NCI-H446 treated with DMSO at 0.1 percent for 48 hours (cell line): Measurements from ENCODE around the gene CLN3.
"Not testable (repeated sequence)": the region's sequence is repeated elsewhere in the genome, so short reads cannot be mapped to it uniquely, and the experiment has no call there.

ENCODE experiments used
- DNase-seq: peaks from one replicate; lab custom pipeline; 2025; lab: John Stamatoyannopoulos, UW

Gene CLN3

DNA sequence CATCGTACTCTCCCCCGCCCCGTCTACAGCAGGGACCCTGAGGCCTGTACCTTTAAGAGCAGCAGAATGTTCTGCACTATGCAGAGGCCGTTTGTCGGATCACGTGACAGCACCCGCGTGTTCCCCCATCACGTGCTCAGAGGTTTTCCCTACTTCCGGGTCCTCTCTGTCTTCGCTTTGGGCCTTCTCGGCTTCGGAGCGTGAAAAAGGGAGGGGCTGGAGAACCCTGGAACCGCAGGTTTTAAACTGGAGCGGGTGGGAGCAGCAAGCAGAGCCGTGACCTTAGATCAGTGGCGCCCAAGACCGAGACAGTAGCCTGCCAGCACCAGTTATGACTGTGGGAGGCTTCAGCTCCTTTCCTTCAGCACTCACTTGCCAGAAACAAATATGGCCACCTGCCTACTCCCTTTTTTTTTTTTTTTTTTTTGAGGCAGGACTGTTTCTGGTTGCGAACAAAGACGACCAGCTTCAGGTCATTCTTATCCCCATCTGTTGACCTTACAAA lies at the start of gene CLN3:
TSS of gene CLN3 (minus strand) at position 105 of the 505 bp plus-strand sequence. CDS start 315 bp downstream, outside the sequence.
- DNase-seq, result peak; percentile 89

DNA sequence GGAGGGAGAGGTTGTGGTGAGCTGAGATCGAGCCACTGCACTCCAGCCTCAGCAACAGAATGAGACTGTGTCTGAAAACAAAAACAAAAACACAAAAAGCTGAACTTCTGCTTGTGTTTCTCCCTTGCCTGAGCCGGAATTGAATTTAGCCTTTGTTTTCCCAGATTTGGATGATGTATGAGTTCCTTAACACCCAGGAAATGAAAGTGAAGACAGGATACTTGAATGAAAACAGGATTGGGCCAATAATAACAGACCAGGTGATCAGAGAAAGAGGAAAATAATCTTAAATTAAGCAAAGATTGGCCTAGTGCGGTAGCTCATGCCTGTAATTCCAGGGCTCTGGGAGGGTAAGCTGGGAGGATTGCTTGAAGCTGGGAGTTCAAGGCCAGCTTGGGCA lies 48.5 kb upstream of the CLN3 start:
- no peak for DNase-seq

DNA sequence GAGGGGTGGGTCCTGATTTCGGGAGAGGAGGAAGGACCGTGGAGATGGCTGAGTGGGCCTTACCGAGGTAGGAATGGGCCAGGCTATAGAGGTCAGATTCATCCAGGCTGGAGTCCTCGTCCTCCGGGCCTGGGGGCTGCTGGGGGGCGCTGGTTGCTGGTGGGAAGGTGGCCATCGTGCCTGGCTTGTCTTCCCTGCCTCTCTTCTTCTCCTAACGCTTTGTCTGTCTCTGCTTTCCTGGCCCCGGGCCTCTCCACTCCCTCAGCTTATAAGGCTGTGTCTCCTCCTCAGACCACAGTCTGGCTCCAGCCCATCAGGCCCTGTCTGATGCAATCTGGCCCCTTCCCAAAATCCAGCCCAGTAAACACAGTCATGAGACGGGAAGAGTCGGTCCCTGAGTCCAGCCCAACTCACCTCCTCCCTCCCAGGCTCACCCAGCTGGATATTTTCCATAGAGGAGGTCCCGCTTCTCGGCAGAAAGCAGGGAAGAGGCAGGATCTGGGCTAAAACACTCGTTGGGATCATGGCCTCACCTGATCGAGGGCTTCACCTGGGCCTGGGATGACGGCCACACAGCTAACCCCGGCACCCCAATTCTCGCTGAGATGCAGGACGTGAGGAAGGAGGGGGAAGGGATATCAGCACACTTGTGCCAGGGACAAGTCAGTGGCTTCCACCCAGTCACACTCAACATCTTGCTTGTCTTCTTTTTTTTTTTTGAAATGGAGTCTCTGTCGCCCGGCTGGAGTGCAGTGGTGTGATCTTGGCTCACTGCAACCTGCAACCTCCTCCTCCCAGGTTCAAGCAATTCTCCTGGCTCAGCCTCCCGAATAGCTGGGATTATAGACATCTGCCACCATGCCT lies 47.1 kb upstream of the CLN3 start, which contains the start of gene NUPR1:
TSS of gene NUPR1 (minus strand) at position 242 of the 864 bp plus-strand sequence. CDS start at position 175, 67 bp downstream.
- peak; percentile 90 for DNase-seq

DNA sequence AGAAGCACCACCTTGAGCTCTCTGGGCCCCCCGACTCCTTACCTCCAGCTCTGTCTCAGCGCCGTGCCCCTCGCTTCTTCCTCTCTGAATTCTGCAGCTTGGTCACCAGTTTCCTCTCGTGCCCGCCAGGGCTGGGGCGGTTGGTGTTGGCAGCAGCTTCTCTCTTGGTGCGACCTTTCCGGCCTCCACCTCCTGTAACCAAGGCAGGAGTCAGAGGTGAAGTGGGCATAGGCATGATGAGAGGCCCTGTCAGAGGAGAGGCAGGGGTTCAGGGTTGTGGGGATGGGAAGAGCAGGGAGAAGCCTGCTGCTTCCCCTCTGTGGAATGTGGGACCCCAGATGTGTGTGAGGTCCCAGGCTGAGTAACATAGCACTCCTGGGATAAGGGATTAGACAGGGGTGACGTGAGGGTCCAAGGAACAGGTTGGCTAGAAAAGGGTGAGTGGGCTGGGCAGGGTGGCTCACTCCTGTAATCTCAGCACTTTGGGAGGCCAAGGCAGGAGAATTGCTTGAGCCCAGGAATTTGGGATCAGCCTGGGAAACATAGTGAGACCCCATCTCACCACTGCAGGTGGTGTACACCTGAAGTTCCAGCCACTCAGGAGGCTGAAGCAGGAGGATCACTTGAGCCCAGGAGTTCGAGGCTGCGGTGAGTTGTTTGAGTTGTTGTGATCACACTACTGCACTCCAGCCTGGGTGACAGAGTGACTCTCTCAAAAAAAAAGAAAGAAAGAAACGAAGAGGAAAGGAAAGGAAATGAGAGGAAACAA lies 46.3 kb upstream of the CLN3 start:
- DNase-seq, result no peak

DNA sequence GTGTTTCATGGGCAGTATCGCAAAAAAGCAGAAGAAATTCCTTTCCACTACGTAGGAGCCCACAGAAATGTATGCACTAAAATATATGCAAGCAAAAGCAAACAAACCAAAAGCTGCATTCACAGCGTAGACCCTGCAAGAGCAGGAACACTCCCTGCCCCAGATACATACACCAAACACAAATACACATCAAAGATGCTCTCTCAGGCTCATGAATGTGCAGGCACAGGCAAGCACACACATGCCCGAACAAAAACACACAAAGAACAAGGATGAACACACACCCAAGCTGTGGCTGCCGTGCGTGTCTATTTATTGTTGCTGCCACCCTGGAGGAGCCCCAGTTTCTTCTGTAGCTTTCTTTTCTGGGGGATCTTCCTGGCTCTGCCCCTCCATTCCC lies 45.2 kb upstream of the CLN3 start:
- DNase-seq, result no peak

DNA sequence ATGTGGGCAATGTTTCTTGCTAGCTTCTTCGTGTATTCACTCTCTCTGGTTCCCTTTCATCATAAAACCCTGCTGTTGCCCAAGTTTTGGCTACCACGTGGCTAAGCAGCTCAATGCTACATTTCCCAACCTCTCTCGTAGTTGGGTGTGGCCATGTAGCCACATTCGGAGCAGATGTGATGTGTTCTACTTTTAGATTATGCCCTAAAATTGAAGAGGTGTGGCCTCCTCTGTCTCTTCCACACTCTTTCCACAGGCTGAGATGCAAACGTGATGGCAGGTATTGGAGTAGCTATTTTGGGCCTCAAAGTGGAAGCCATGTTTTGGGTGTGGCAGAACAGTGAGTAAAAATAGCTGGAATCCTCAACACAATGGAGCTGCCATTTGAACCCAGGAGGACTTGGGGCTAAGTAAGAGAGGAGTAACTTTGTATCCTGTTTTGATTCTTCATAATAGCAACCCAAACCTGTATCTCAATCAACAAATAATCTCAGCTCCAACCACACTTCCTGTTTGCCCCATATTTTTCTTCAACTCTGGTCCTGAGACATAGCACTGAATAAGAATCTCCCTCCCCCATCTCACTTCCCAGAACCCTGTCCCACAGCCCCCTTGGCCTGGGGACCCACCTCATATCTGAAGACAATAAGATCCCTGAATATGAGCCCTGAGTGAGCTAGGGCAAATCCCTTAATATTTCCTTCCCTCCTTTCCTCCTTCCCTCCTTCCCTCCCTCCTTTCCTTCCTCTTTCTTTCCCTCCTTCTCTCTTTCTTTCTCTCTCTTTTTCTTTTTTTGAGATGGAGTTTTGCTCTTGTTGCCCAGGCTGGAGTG lies 42.9 kb upstream of the CLN3 start:
- DNase-seq, result no peak

DNA sequence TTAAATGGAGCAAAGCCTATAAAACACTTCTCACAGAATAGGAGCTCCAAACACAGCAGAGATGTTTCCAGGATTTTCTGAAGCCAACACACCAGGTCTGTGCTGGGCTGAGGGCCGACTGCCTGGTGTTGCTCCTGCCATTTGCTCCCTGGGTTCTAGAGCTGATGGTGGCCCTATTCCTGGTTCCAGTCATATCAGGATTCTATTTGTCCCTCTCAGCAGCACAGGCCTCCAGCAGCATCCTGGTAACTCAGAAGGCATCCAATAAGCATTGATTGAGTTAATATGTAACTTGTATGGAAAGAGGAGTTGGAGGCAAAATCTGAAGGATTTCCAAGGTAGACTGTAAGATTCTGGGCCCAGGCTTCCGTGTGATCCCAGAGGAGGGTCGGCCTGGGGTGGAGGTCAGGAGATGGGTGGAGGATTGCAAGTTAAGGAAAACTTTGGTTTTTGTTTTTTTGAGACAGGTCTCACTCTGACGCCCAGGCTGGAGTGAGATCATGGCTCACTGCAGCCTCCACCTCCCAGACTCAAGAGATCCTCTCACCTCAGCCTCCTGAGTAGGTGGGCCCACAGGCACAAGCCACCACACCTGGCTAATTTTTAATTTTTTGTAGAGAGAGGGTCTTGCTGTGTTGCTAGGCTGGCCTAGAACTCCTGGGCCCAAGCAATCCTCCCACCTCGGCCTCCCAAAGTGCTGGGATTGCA lies 41.2 kb upstream of the CLN3 start:
- DNase-seq, result no peak

DNA sequence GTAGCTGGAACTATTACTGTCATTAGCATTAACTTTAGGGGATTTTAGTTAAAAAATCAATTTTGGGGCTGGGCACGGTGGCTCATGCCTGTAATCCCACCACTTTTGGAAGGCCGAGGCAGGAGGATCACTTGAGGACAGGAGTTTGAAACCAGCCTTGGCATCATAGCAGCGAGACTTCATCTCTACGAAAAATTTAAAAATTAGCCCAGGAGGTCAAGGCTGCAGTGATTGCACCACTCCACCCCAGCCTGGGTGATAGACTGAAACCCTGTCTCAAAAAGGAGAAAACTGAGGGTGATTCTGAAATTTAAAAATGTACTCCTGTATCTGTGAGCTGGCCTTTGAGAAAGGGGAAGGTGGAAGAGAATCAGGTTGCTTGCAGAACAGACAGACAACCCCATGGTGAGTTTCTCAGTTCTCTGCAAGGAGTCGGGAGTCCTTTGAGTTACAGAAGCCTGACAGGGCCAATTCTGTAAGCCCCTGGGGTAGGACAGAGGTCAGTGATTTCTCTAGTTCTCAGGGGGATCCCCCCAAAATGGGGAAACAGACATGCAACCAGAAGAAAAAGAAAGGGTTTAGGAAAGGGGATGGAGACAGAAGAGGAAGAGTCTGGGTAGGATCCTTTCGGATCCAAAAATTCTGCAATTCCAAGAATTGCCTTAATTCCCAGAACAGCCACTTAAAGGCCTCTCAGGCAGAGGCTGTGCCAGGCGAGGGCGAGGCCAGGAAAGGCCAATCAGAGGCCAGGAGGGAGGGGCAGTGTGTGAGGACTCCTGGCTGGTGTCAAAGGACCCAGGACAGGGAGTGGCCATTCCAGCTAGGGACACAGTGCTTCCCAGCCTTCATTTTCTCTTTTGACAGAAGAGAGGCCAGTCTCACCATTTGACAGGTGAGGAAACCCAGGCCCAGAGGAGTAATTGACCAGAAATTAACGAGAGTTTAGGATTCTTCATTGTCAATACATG lies 40.2 kb upstream of the CLN3 start:
- no peak for DNase-seq

DNA sequence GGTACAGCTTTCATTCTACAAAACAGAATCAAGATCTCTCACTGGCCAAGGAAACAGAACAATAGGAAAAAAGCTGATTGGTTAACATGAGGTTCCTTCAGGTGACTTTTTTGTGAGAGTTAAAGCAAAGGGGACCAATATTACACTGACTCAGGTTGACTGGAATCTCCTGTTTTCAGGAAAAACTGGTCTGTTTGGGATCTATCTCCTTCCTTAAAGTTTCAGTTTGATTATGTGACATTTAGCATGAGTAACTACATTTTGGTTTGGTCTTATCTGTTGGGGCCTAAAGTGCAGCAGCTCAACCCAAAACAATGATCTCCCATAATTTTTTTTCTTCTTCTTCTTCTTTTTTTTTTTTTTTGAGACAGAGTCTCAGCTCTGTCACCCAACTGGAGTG lies 37.2 kb upstream of the CLN3 start:
- no peak for DNase-seq

DNA sequence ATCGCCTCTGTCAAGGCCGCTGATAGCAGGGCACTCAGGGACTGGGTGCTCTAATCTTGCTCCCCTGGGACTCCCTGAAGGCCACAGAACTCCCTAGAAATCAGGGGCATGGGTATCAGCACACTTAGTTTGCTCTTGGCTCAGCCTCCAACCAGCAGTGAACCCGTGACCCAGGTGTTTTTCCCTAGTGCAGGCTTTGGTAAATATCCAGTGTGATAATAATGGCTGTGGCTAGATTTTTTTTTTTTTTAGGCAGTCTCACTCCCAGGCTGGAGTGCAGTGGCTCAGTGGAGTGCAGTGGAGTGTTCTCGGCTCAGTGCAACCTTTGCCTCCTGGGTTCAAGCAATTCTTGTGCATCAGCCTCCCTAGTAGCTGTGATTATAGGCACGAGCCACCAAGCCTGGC lies 36.6 kb upstream of the CLN3 start:
- no peak for DNase-seq

DNA sequence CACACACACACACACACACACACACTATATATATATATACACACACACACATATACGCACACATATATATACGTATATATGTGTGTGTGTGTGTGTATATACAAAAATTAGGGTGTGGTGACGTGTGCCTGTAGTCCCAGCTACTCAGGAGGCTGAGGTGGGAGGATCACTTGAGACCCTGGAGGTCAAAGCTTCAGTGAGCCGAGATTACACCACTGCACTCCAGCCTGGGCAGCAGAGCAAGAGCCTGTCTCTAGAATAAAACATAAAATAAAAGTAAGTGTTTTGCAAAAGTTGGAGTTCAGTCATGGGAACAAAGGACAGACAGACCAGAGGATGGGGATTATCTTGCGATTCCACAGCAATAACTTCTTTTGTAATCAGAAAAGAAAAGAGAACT lies 36.1 kb upstream of the CLN3 start:
- DNase-seq, result no peak

DNA sequence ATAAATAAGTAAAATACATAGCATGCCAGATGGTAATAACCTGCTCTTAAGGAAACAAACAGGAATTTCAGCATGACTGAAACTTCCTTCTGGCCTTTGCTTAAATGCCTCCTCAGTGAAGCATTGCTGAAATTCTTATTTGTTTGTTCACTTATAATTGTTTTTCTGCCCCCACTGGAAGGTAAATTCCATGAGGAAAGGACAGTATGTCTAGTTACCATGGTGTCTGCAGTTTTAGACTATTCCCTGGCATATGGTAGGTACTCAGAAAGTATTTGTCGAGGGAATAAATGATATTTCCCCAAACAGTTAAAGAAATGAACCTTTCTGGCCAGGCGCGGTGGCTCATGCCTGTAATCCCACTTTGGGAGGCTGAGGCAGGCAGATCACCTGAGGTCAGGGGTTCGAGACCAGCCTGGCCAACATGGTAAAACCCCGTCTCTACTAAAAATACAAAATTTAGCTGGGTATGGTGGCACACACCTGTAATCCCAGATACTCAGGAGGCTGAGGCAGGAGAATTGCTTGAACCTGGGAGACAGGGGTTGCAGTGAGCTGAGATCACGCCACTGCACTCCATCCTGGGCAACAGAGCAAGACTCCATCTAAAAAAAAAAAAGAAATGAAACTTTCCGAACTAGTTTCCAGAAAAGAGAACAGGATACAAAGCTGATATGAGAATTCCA lies 35.4 kb upstream of the CLN3 start:
- DNase-seq, result not testable (repeated sequence)

DNA sequence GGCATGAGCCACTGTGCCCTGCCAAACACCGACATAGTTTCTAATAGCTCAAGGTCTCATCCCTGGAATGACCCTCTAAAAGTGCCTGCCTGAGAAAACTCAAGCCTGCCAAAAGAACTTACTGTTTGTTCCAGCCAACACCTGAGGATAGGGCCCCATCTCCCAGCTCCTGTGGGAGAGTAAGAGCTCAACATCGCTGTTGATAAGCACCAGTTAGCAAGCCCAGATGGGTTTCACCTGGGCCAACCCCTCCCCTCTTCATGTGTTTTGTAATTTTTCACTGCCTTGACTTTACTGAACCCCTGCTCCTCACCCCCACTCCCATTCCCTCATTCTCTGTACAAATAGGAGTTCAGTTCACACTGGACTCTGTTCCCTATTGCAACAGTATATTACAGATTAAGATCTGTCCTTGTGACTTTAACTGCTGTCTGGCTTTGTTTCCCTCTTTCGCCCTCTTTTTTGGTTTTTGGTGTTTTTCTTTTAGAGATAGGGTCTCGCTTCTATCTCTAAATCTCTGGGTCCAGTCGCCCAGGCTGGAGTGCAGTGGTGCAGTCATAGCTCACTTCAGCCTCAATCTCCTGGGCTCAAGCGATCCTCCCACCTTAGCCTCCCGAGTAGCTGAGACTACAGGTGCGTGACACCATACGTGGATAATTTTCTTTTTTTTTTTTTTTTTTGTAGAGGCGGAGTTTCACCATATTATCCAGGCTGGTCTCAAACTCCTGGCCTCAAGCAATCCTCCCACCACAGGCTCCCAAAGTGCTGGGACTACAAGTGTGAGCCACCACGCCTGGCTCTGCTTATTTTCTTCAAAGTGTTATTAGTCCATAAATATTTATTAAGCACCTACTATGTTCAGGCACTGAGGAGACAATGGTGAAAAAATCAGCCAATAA lies 34.6 kb upstream of the CLN3 start:
- no peak for DNase-seq

DNA sequence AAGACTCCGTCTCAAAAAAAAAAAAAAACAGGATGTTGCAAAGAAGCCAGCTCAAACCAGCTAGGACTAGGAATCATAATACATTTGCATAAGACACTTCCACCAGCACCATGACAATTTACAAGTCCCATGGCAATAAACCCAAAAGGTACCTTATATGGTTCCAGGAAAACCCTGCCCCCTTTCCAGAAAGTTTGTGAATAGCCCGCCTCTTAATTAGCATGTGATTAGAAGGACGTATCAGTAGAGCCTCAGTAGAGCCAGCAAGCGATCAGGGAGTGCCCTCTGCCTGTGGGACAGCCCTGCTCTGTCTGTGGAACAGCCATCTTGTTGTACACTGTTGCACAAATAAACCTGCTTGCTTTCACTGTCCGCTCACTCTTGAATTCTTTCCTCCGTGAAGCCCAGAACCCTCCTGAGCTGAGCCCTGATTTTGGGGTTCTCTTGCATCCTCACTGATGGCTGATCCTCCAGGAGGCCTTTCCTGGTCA lies 32.9 kb upstream of the CLN3 start:
- DNase-seq, result no peak

DNA sequence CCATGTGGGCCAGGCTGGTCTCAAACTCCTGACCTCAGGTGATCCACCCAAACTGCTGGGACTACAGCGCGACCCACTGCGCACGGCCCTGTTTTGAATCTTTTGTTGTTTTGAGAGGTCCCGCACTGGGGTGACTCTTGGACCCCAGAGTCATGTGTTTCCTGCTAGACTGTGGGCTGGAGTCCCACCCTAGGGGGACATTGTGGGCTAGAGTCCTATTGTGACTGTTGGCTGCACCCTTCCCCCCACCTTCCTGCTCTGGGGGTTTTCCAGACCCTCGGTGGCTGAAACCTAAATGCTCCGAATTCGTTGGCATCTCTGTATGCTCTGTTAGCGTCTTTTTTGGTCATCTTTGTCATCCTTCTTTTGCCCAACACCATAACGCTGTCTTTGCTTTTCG lies 30.9 kb upstream of the CLN3 start:
- no peak for DNase-seq

DNA sequence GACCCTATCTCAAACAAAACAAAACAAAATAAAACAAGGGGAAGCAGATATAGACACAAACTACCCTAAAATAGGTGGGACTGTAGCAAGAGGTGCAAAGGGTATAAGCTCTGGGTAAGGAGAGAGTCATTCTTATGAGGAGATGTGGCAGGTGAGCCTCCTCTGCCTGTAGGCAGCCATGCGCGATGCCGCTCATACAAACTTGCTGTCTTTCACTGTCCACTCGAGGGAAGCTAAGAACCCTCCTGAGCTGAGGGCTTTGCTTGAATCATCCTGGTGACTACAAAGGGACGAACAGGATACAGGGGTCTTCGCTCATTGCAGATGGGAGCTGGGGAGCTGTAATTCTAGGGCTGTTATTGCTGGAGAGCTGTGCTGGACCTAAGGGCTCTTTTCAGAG lies 29.6 kb upstream of the CLN3 start:
- DNase-seq, result no peak

DNA sequence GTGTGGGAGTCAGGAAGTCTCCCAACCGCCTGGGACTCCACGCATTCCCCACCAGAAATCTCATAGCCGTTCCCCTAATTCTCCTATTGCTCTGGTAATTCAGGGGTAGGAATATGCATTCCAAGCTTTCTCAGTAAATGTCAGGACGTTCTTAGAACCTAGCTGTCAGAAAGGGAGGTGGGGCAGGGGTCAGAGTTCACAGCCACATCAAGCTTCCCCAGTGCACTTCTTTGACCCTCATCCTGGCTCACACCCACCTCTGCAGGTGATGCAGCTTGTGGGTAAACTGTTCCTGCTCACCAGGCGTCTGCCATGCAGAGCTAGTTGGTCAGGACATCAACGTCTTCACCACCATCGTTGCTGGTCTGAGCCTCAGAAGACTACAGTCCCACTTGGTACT lies 28.8 kb upstream of the CLN3 start:
- no peak for DNase-seq

DNA sequence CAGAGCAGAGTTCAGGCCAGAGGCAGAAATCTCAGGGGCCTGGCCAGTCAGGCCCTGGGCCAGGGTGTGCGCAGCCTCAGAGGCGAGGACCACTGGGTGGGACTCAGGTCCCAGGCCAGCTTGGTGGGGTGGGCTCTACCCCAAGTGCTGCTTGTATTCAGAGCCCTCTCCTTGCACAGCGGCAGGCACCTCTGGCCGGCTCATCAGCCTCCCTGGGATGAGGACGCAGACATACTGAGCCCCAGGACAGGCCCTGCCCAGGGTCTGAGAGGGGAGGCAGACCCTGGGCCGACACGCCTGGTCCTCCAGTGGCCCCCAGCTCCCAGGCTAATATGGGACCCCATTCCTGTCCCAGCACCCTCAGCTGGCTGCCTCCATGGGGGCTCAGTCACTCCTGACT lies 22.4 kb upstream of the CLN3 start:
- DNase-seq, result no peak
